ENCODE data around the gene CFAP73.

Gene CFAP73

DNA sequence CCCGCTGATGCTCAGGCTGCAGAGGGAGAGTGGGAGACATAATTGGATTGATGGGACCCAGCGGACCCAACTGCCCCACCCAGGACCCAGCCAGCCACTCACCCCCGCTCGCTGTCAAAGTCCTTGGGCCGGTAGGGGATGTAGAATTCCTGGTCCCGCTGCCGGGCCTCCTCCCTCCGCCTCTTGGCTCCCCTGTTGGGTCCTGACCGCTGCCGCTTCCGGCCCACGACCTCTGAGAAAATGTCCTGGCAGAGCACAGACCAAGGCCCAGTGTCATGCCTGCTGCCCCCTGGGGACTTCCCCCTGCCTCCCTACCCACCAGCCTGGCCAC lies 13.5 kb downstream of the CFAP73 start:
- Mint-ChIP-seq H3K27me3 (no peaks in the 10 kb centered on the region), H3K9me3 (no peaks in the 10 kb centered on the region), H3K4me3 (no peak overlapping the region), H3K27ac (peak overlapping the region in 1 of 2 donors; percentile 83), H3K4me1 (peaks cover 9% of the 10 kb centered on the region)
- no peak for ATAC-seq
- DNase-seq = no peak

- H3K27me3 Mint-ChIP-seq = no peaks in the 10 kb centered on the region
- H3K9me3 Mint-ChIP-seq = no peaks in the 10 kb centered on the region
- no peak for DNase-seq
- no peak for ATAC-seq
- no peak overlapping the region for H3K27ac Mint-ChIP-seq
- peaks cover 9% of the 10 kb centered on the region for H3K4me1 Mint-ChIP-seq
- H3K4me3 Mint-ChIP-seq = no peak overlapping the region
Observed at GRCh38 chr12:113164014-113164413, 14.5 kb downstream of the CFAP73 start.

GRCh38 chr12:113165521-113166450 lies 16.3 kb downstream of the CFAP73 start:
- no peak overlapping the region for H3K4me3 Mint-ChIP-seq
- H3K27ac Mint-ChIP-seq = no peak overlapping the region
- no peaks in the 10 kb centered on the region for H3K9me3 Mint-ChIP-seq
- no peak for DNase-seq
- no peak for ATAC-seq
- H3K27me3 Mint-ChIP-seq = no peaks in the 10 kb centered on the region
- H3K4me1 Mint-ChIP-seq = peaks cover 9% of the 10 kb centered on the region

- DNase-seq = no peak
- Mint-ChIP-seq H3K27ac (no peak overlapping the region), H3K4me3 (no peak overlapping the region), H3K27me3 (no peaks in the 10 kb centered on the region), H3K9me3 (no peaks in the 10 kb centered on the region), H3K4me1 (no peaks in the 10 kb centered on the region)
- peak; percentile 34 for ATAC-seq
Observed at GRCh38 chr12:113167868-113168267, 18.3 kb downstream of the CFAP73 start.

DNA sequence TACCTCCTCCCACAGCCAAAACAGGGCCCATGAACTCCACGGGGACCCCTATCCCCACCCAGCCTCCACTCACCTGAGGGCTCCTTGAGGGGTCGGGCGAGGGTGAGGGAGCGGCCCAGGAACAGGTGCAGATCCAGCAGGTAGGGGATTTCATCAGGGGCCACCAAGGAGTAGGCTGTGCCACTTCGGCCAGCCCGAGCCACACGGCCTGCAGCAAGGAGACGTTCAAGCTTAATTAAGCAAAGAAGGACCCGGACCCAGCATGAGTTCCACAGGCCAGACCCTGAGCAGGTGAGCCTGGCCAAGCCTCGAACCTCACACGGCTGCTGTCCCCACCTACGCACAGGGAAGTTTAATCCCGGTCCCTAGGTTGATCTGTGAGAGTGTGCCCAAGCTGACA lies 20.2 kb downstream of the CFAP73 start:
- Mint-ChIP-seq H3K27me3 (no peaks in the 10 kb centered on the region), H3K4me3 (no peak overlapping the region), H3K9me3 (no peaks in the 10 kb centered on the region), H3K27ac (no peak overlapping the region), H3K4me1 (peaks cover 5% of the 10 kb centered on the region)
- DNase-seq (no peak), ATAC-seq (no peak)

DNA sequence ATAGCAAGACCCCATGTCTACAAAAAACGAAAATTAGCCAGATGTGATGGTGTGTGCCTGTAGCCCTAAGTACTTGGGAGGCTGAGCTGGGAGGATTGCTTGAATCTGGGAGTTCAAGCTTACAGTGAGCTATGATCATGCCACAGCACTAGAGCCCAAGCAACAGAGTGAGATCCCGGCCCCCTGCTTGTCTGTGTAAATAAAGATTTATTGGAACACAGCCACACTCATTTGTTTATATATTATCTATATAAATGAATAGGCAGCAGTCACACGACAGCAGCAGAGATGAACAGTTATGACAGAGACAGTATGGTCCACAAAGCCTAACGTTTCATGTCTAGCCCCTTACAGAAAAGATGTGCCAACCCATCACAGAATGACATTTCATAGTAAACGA lies 20.9 kb downstream of the CFAP73 start:
- DNase-seq (no peak), ATAC-seq (no peak)
- no peaks in the 10 kb centered on the region for H3K27me3 Mint-ChIP-seq
- no peak overlapping the region for H3K27ac Mint-ChIP-seq
- H3K4me3 Mint-ChIP-seq = no peak overlapping the region
- H3K4me1 Mint-ChIP-seq = peaks cover 6% of the 10 kb centered on the region
- H3K9me3 Mint-ChIP-seq = no peaks in the 10 kb centered on the region

DNA sequence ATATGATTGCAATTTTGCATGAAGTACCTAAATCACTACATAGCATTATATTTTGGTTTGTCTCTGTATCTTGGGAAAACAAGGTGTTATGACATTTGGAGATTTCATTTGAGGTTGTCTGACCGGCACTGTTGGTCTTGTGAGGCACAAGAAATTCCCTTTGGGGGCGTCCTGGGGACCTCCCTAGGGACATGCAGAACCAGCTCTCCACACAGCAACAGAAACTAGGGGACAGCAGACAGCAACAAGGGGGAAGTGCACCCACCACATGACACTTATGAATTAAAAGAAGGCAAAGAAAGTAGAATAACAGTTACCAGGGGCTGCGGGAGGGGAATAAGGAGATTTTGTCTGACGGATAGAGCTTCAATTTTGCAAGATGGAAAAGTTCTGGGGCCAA lies 21.4 kb downstream of the CFAP73 start:
- Mint-ChIP-seq H3K4me1 (peaks cover 6% of the 10 kb centered on the region), H3K9me3 (no peaks in the 10 kb centered on the region), H3K27me3 (no peaks in the 10 kb centered on the region), H3K4me3 (no peak overlapping the region), H3K27ac (no peak overlapping the region)
- DNase-seq (no peak), ATAC-seq (no peak)

DNA sequence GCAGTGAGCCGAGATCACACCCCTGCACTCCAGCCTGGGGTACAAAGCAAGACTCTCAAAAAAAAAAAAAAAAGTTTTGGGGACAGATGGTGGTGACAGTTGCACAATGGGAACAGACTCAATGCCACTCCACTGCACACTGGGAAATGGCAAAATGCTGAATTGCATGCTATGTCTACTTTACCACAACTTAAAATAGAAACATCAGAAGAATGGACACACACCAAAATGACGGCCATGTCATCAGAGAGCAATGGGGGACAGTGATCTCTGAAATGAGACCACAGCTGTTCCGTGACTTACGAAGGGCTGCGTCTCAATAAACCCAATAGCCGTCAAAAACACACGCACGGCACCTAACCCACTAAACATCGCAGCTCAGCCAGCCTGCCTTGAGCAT lies 22.0 kb downstream of the CFAP73 start:
- Mint-ChIP-seq H3K9me3 (no peaks in the 10 kb centered on the region), H3K4me3 (no peak overlapping the region), H3K4me1 (peaks cover 6% of the 10 kb centered on the region), H3K27ac (no peak overlapping the region), H3K27me3 (no peaks in the 10 kb centered on the region)
- no peak for ATAC-seq
- no peak for DNase-seq

DNA sequence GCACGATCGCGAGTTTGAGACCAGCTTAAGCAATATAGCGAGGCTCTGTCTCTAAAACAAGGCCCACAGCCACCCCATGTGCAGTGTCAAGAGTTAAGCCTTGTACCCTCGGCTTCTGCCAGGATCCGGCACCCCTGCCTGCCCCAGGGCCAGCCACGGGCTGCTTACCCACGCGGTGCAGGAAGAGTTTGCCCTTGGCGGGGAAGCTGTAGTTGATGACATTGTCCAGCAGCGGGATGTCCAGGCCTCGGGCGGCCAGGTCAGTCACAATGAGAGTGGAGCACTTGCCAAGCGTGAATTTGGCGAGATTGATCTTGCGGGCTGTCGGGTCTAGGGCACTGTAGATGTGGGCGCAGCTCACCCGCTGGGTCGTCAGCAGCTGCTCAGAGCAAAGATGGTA lies 22.7 kb downstream of the CFAP73 start:
- Mint-ChIP-seq H3K4me1 (peaks cover 6% of the 10 kb centered on the region), H3K27ac (peak overlapping the region in 1 of 2 donors; percentile 20), H3K27me3 (no peaks in the 10 kb centered on the region), H3K9me3 (no peaks in the 10 kb centered on the region), H3K4me3 (no peak overlapping the region)
- DNase-seq (no peak), ATAC-seq (no peak)

DNA sequence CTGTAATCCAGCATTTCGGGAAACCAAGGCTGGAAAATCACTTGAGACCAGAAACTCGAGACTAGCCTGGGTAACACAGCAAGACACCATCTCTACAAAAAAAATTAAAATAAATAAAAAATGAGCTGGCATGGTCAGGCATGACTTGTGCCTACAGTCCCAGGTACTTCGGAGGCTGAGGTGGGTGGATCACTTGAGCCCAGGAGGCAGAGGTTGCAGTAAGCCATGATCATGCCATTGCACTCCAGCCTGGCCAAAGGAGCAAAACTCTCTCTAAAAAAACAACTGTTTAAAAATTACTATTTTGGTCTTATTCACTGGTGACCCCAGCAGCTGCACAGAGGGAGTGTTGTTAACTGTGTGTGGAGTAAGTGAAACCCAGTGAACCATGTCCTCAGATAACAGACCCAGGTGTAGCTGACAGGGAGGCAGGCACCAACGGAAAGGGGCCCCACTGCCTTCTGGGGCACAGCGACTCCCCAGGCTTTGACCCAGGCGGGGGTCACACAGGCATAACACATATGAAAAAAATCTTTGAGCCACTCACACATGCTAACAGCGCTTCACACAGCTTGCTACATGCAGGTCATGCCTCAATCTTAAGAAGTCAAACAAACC lies 23.7 kb downstream of the CFAP73 start:
- DNase-seq (no peak), ATAC-seq (no peak)
- Mint-ChIP-seq H3K9me3 (no peaks in the 10 kb centered on the region), H3K4me1 (peaks cover 6% of the 10 kb centered on the region), H3K27me3 (no peaks in the 10 kb centered on the region), H3K27ac (no peak overlapping the region), H3K4me3 (no peak overlapping the region)

DNA sequence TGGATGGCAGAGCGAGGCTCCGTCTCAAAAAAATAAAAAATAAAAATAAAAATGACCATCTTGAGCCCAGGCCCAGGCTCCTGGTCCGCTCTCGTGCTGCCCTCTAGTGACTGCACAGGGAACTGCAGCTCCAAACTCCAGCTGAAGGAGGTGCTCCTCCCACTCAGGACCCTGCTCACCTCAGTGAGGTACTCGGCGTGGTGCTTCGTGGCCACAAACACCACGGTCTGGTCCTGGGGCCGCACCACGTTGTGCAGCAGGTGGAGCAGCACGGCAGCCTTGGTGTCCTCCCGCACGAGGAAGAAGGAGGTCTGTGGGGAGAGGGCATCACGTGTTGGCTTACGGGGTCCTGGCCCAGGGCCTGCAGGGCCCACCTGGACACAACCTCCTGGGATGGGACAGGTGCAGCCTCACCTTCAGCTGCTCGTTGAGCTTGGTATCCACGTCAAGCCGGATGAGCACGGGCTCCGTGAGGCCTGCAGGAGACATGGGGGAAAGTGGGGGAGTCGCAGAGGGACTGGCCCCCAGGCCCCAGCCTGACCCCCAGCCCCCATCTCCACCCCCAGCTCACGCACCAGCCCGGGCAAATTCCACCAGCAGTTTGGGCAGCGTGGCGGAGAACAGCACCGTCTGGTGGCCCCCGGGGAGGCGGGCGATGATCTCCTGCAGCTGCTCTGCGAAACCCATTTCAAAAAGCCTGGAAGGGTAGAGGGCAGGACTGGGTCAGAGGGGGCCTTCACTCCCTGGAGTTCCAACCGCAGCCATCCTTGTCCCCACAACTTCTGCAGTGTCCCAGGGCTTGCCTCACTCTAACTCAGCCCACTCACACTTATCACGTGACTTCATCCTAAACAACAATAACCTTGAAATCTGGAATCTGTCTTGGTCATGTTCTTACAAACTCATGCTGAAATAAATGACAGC lies 25.2 kb downstream of the CFAP73 start:
- peak; percentile 76 to 80 for DNase-seq
- ATAC-seq = peak; percentile 82
- Mint-ChIP-seq H3K4me1 (peaks cover 6% of the 10 kb centered on the region), H3K27me3 (no peaks in the 10 kb centered on the region), H3K9me3 (no peaks in the 10 kb centered on the region), H3K4me3 (no peak overlapping the region), H3K27ac (peak overlapping the region; percentile 1 to 31)

DNA sequence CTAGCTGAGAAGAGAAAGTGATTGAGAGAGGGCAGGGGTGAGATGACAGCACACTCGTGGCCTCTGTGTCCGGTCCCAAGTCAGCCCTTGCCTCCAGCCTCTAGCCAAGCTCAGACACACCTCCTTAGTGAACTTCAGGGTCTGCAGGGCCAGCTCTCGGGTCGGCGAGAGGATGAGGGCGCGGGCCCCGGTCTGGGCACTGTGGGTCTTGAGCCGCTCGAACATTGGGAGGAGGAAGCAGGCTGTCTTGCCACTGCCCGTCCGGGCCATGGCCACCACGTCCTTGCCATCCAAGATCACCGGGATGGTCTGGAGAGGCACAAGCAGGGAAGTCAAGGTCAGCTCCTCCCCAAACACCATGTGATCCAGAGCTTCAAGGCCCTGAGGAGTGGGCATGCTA lies 29.5 kb downstream of the CFAP73 start:
- Mint-ChIP-seq H3K27me3 (no peaks in the 10 kb centered on the region), H3K9me3 (no peaks in the 10 kb centered on the region), H3K4me3 (no peak overlapping the region), H3K4me1 (peaks cover 25% of the 10 kb centered on the region), H3K27ac (no peak overlapping the region)
- ATAC-seq (no peak), DNase-seq (no peak)

DNA sequence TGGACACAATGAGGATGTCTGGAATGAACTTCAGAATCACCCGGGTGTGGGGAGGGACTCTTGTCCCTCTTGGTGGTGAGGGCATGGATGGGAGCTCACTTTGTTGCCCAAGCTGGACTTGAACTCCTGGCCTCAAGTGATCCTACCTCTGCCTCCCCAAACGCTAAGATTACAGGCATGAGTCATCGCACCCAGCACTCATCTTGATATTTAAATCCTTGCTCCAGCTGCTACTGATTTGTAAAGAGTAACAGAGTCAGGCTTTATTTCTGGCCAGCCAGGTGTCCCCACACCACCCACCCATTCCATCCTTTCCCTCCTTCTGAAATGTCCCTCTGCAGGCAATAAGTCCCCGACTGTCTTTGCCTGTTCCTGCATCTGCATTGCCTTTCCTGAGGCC lies 30.8 kb downstream of the CFAP73 start:
- H3K27ac Mint-ChIP-seq = peak overlapping the region in 1 of 2 donors; percentile 85

DNA sequence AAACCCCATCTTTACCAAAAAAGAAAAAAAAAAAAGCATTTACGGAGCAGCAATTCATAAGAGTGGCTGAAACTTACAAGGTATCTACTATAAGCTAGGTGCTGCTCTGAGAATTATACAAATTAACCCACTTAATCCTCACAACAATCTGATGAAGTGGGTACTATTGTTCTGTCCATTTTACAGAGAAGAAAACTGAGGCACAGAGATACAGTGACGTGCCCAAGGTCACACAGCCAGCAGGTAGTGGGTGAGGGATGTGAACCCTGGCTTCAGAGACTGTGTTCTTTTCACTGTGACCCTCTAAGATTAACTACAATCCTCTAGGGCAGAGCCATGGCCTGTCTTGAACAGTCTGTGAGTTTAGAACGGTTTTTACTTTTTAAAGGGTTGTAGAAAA lies 32.5 kb downstream of the CFAP73 start:
- H3K4me3 Mint-ChIP-seq = no peak overlapping the region
- H3K27ac Mint-ChIP-seq = peak overlapping the region in 1 of 2 donors; percentile 34
- no peaks in the 10 kb centered on the region for H3K9me3 Mint-ChIP-seq
- H3K4me1 Mint-ChIP-seq = peaks cover 29% of the 10 kb centered on the region
- no peak for ATAC-seq
- no peak for DNase-seq
- H3K27me3 Mint-ChIP-seq = no peaks in the 10 kb centered on the region

More for the DNA sequence above, 30.8 kb downstream of the CFAP73 start:
- Mint-ChIP-seq H3K4me1 (peaks cover 19% of the 10 kb centered on the region), H3K9me3 (no peaks in the 10 kb centered on the region), H3K4me3 (no peak overlapping the region), H3K27me3 (no peaks in the 10 kb centered on the region)
- ATAC-seq (no peak), DNase-seq (no peak)

- ATAC-seq = no peak
- peak overlapping the region in 1 of 2 donors; percentile 96 for H3K27ac Mint-ChIP-seq
- peak overlapping the region; percentile 94 to 96 for H3K4me3 Mint-ChIP-seq
- H3K27me3 Mint-ChIP-seq = no peaks in the 10 kb centered on the region
- H3K9me3 Mint-ChIP-seq = no peaks in the 10 kb centered on the region
- peaks cover 35% of the 10 kb centered on the region for H3K4me1 Mint-ChIP-seq
- DNase-seq = no peak
Observed at GRCh38 chr12:113183030-113183589, 33.6 kb downstream of the CFAP73 start.
